Measurements from ENCODE around the gene TMEM209.
A peak's percentile ranks its signal among the peaks of the same experiment; 100 is the strongest.

TMEM209 gene

GRCh38 chr7:130136579-130137167, 68.5 kb downstream of the TMEM209 start:
- Histone ChIP-seq H3K79me1 (ENCODE audit: low read depth, low read length) (no peaks in the 10 kb centered on the region), H2AFZ (ENCODE audit: low read length) (no peak overlapping the region), H2BK5ac (ENCODE audit: low read length) (no peak overlapping the region), H3K23ac (ENCODE audit: low read depth, low read length, poor library complexity) (no peak overlapping the region), H3K9me3 (replicated peaks in 1 of 2; ENCODE audit: control insufficient read depth in 2 of 2, insufficient read depth in 1 of 2, low read depth in 1 of 2, low read length in 2 of 2) (no peaks in the 10 kb centered on the region), H4K8ac (ENCODE audit: low read depth, low read length) (no peak overlapping the region), H2BK15ac (ENCODE audit: low read length) (no peak overlapping the region), H2AK5ac (ENCODE audit: low read depth, low read length) (no peak overlapping the region), H3K18ac (ENCODE audit: low read length) (no peak overlapping the region), H3K14ac (ENCODE audit: low read length) (no peak overlapping the region), H4K91ac (ENCODE audit: low read depth, low read length, poor library complexity) (no peak overlapping the region), H2BK12ac (ENCODE audit: low read length) (no peak overlapping the region), H2BK120ac (ENCODE audit: low read depth, low read length) (no peak overlapping the region), H3K9ac (ENCODE audit: low read depth, low read length, poor library complexity) (no peak overlapping the region), H3K4ac (ENCODE audit: low read length) (no peak overlapping the region), H3K4me2 (ENCODE audit: insufficient read depth, low read length, poor library complexity, severe bottlenecking) (no peak overlapping the region), H3K36me3 (replicated peaks in 1 of 2; ENCODE audit: control insufficient read depth in 2 of 2, insufficient read depth in 2 of 2, low read length in 2 of 2) (peaks cover 2 to 77% of the 10 kb centered on the region in 2 donors), H3K27me3 (ENCODE audit: control insufficient read depth in 3 of 3, insufficient read depth in 3 of 3, low read depth in 1 of 3, low read length in 3 of 3) (no peaks in the 10 kb centered on the region), H3K4me1 (ENCODE audit: control insufficient read depth in 2 of 2, insufficient read depth in 1 of 2, low read depth in 1 of 2, low read length in 2 of 2) (peaks cover 7 to 24% of the 10 kb centered on the region in 2 donors), H3K27ac (replicated peaks; ENCODE audit: low read length) (no peak overlapping the region), H3K4me3 (ENCODE audit: low read length in 2 of 2) (no peak overlapping the region)
- no CpG with 5 or more reads among the region's 1 CpG for WGBS, 2 donors (ENCODE audit: extremely low coverage in 2 of 2, insufficient read length in 2 of 2, insufficient replicate concordance in 1 of 2)
- DNase-seq (ENCODE audit: low spot score): no peak

- H3K4ac ChIP-seq (ENCODE audit: low read length): no peak overlapping the region
- no CpG with 5 or more reads among the region's 10 CpGs for WGBS, 2 donors (ENCODE audit: extremely low coverage in 2 of 2, insufficient read length in 2 of 2, insufficient replicate concordance in 1 of 2)
- H3K79me1 ChIP-seq (ENCODE audit: low read depth, low read length): no peaks in the 10 kb centered on the region
- no peak overlapping the region for H2AK5ac ChIP-seq (ENCODE audit: low read depth, low read length)
- no peak overlapping the region for H2AFZ ChIP-seq (ENCODE audit: low read length)
- H3K36me3 ChIP-seq (replicated peaks in 1 of 2; ENCODE audit: control insufficient read depth in 2 of 2, insufficient read depth in 2 of 2, low read length in 2 of 2): peaks cover 5 to 89% of the 10 kb centered on the region in 2 donors
- H3K18ac ChIP-seq (ENCODE audit: low read length): no peak overlapping the region
- no peak overlapping the region for H2BK5ac ChIP-seq (ENCODE audit: low read length)
- no peak overlapping the region for H3K9ac ChIP-seq (ENCODE audit: low read depth, low read length, poor library complexity)
- no peaks in the 10 kb centered on the region for H3K27me3 ChIP-seq (ENCODE audit: control insufficient read depth in 3 of 3, insufficient read depth in 3 of 3, low read depth in 1 of 3, low read length in 3 of 3)
- H3K4me1 ChIP-seq (ENCODE audit: control insufficient read depth in 2 of 2, insufficient read depth in 1 of 2, low read depth in 1 of 2, low read length in 2 of 2): peaks cover 0 to 20% of the 10 kb centered on the region in 2 donors
- no peak overlapping the region for H2BK15ac ChIP-seq (ENCODE audit: low read length)
- no peak overlapping the region for H3K4me3 ChIP-seq (ENCODE audit: low read length in 2 of 2)
- H3K14ac ChIP-seq (ENCODE audit: low read length): no peak overlapping the region
- H4K91ac ChIP-seq (ENCODE audit: low read depth, low read length, poor library complexity): no peak overlapping the region
- H3K23ac ChIP-seq (ENCODE audit: low read depth, low read length, poor library complexity): no peak overlapping the region
- no peak overlapping the region for H2BK120ac ChIP-seq (ENCODE audit: low read depth, low read length)
- peaks cover 0 to 3% of the 10 kb centered on the region in 2 donors for H3K9me3 ChIP-seq (replicated peaks in 1 of 2; ENCODE audit: control insufficient read depth in 2 of 2, insufficient read depth in 1 of 2, low read depth in 1 of 2, low read length in 2 of 2)
- DNase-seq (ENCODE audit: low spot score): no peak
- no peak overlapping the region for H3K4me2 ChIP-seq (ENCODE audit: insufficient read depth, low read length, poor library complexity, severe bottlenecking)
- H4K8ac ChIP-seq (ENCODE audit: low read depth, low read length): no peak overlapping the region
- H3K27ac ChIP-seq (replicated peaks; ENCODE audit: low read length): no peak overlapping the region
- no peak overlapping the region for H2BK12ac ChIP-seq (ENCODE audit: low read length)
These were observed 69.7 kb downstream of the TMEM209 start for GRCh38 chr7:130135208-130136205.

- Histone ChIP-seq H3K23ac (ENCODE audit: low read depth, low read length, poor library complexity) (no peak overlapping the region), H2BK5ac (ENCODE audit: low read length) (no peak overlapping the region), H3K4me3 (ENCODE audit: low read length in 2 of 2) (no peak overlapping the region), H3K36me3 (replicated peaks in 1 of 2; ENCODE audit: control insufficient read depth in 2 of 2, insufficient read depth in 2 of 2, low read length in 2 of 2) (peaks cover 7 to 86% of the 10 kb centered on the region in 2 donors), H3K27me3 (ENCODE audit: control insufficient read depth in 3 of 3, insufficient read depth in 3 of 3, low read depth in 1 of 3, low read length in 3 of 3) (no peaks in the 10 kb centered on the region), H2AFZ (ENCODE audit: low read length) (no peak overlapping the region), H3K4ac (ENCODE audit: low read length) (no peak overlapping the region), H3K4me1 (ENCODE audit: control insufficient read depth in 2 of 2, insufficient read depth in 1 of 2, low read depth in 1 of 2, low read length in 2 of 2) (peaks cover 0 to 13% of the 10 kb centered on the region in 2 donors), H2BK15ac (ENCODE audit: low read length) (no peak overlapping the region), H2BK120ac (ENCODE audit: low read depth, low read length) (no peak overlapping the region), H3K79me1 (ENCODE audit: low read depth, low read length) (no peaks in the 10 kb centered on the region), H3K27ac (replicated peaks; ENCODE audit: low read length) (no peak overlapping the region), H2BK12ac (ENCODE audit: low read length) (no peak overlapping the region), H3K9ac (ENCODE audit: low read depth, low read length, poor library complexity) (no peak overlapping the region), H3K9me3 (replicated peaks in 1 of 2; ENCODE audit: control insufficient read depth in 2 of 2, insufficient read depth in 1 of 2, low read depth in 1 of 2, low read length in 2 of 2) (peaks cover 0 to 4% of the 10 kb centered on the region in 2 donors), H2AK5ac (ENCODE audit: low read depth, low read length) (no peak overlapping the region), H4K8ac (ENCODE audit: low read depth, low read length) (no peak overlapping the region), H3K18ac (ENCODE audit: low read length) (no peak overlapping the region), H4K91ac (ENCODE audit: low read depth, low read length, poor library complexity) (no peak overlapping the region), H3K4me2 (ENCODE audit: insufficient read depth, low read length, poor library complexity, severe bottlenecking) (no peak overlapping the region), H3K14ac (ENCODE audit: low read length) (no peak overlapping the region)
- WGBS, 2 donors (ENCODE audit: extremely low coverage in 2 of 2, insufficient read length in 2 of 2, insufficient replicate concordance in 1 of 2): no CpG with 5 or more reads among the region's 7 CpGs
- DNase-seq (ENCODE audit: low spot score): no peak
These were observed 70.5 kb downstream of the TMEM209 start for GRCh38 chr7:130134726-130135125.

- Histone ChIP-seq H3K4me3 (ENCODE audit: low read length in 2 of 2) (no peak overlapping the region), H2AFZ (ENCODE audit: low read length) (no peak overlapping the region), H3K18ac (ENCODE audit: low read length) (no peak overlapping the region), H3K27me3 (ENCODE audit: control insufficient read depth in 3 of 3, insufficient read depth in 3 of 3, low read depth in 1 of 3, low read length in 3 of 3) (no peaks in the 10 kb centered on the region), H3K14ac (ENCODE audit: low read length) (no peak overlapping the region), H3K4me2 (ENCODE audit: insufficient read depth, low read length, poor library complexity, severe bottlenecking) (no peak overlapping the region), H2BK120ac (ENCODE audit: low read depth, low read length) (no peak overlapping the region), H3K36me3 (replicated peaks in 1 of 2; ENCODE audit: control insufficient read depth in 2 of 2, insufficient read depth in 2 of 2, low read length in 2 of 2) (peaks cover 7 to 86% of the 10 kb centered on the region in 2 donors), H3K23ac (ENCODE audit: low read depth, low read length, poor library complexity) (no peak overlapping the region), H2BK5ac (ENCODE audit: low read length) (no peak overlapping the region), H3K27ac (replicated peaks; ENCODE audit: low read length) (peak overlapping the region; percentile 25), H4K8ac (ENCODE audit: low read depth, low read length) (no peak overlapping the region), H3K4ac (ENCODE audit: low read length) (no peak overlapping the region), H2AK5ac (ENCODE audit: low read depth, low read length) (no peak overlapping the region), H2BK15ac (ENCODE audit: low read length) (no peak overlapping the region), H3K4me1 (ENCODE audit: control insufficient read depth in 2 of 2, insufficient read depth in 1 of 2, low read depth in 1 of 2, low read length in 2 of 2) (peaks cover 0 to 12% of the 10 kb centered on the region in 2 donors), H4K91ac (ENCODE audit: low read depth, low read length, poor library complexity) (no peak overlapping the region), H3K9ac (ENCODE audit: low read depth, low read length, poor library complexity) (no peak overlapping the region), H3K79me1 (ENCODE audit: low read depth, low read length) (no peaks in the 10 kb centered on the region), H3K9me3 (replicated peaks in 1 of 2; ENCODE audit: control insufficient read depth in 2 of 2, insufficient read depth in 1 of 2, low read depth in 1 of 2, low read length in 2 of 2) (peaks cover 0 to 4% of the 10 kb centered on the region in 2 donors), H2BK12ac (ENCODE audit: low read length) (no peak overlapping the region)
- no peak for DNase-seq (ENCODE audit: low spot score)
- WGBS, 2 donors (ENCODE audit: extremely low coverage in 2 of 2, insufficient read length in 2 of 2, insufficient replicate concordance in 1 of 2): no CpG with 5 or more reads among the region's 4 CpGs
These were observed 71.0 kb downstream of the TMEM209 start for GRCh38 chr7:130134106-130134636.

All from neuronal stem cell (in vitro differentiated cells).